ENCODE measurements around the gene ELMOD1. TPM values are rescaled to one million over a fixed set of nuclear protein-coding genes. Genes with fewer than 3 reads are reported as not detected.

ELMOD1 gene
- total and polyA plus RNA-seq, 9 donors: 0.17 to 0.69 (median 0.24) TPM; not detected in 3

DNA sequence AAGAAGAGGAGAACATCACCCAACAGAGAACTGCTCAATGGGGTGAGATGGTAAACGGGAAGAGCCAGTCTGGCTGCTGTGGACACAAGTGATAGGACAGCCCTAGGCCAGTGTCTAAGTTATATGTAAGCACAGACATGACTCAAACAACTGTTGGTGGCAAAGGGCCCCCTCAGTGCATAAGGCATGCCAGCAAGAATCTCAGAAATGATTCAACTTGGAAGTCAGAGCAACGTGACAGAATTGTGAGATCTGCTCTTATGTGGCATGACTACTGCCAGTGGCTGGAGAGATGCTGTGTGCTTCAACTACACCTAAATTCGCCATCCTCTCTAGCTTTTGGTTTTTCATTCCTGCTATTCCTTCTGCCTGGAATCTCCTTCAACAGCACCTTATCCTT is 113.5 kb downstream of the ELMOD1 start:
- Histone ChIP-seq H3K36me3 (no peaks in the 10 kb centered on the region), H3K4me3 (no peak overlapping the region), H3K9me3 (no peaks in the 10 kb centered on the region), H3K27ac (no peak overlapping the region), H3K4me1 (ENCODE audit: insufficient read depth) (no peaks in the 10 kb centered on the region), H3K27me3 (no peaks in the 10 kb centered on the region)
- TF ChIP-seq, protein P1, sequence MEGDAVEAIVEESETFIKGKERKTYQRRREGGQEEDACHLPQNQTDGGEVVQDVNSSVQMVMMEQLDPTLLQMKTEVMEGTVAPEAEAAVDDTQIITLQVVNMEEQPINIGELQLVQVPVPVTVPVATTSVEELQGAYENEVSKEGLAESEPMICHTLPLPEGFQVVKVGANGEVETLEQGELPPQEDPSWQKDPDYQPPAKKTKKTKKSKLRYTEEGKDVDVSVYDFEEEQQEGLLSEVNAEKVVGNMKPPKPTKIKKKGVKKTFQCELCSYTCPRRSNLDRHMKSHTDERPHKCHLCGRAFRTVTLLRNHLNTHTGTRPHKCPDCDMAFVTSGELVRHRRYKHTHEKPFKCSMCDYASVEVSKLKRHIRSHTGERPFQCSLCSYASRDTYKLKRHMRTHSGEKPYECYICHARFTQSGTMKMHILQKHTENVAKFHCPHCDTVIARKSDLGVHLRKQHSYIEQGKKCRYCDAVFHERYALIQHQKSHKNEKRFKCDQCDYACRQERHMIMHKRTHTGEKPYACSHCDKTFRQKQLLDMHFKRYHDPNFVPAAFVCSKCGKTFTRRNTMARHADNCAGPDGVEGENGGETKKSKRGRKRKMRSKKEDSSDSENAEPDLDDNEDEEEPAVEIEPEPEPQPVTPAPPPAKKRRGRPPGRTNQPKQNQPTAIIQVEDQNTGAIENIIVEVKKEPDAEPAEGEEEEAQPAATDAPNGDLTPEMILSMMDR (IDR thresholded peaks at IDR 0.05): no peak
- TF ChIP-seq POLR2A (IDR thresholded peaks at IDR 0.05) (no peak), EP300 (IDR thresholded peaks at IDR 0.05) (no peak)
- DNase-seq: no peak
- intact Hi-C loops (cut with DNase I): no loop called here
- WGBS, 3 donors: 74 to 89% (median 80%) methylated on average over 3 of the region's 3 CpGs

DNA sequence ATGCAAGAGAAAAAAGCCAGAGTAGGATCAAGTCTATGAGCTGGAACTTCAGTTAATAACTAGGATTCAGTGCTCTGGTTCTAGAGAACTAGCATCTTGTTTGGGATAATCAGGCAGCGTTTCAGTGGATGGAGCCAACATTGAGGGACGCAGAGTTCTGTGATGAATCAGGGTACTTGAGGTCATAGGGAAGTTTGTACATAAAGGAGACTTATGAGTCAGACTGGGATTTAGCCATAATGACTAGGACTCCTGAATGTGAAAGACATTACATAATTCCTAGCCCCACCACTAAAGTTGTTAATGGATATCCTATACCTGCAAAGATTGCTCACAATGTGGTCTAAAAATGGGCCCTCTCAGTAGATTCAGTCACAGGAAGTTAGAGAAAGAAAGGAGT is 114.1 kb downstream of the ELMOD1 start:
- intact Hi-C loops (cut with DNase I): no loop called here
- H3K27me3 ChIP-seq: no peaks in the 10 kb centered on the region
- no peak overlapping the region for H3K27ac ChIP-seq
- TF ChIP-seq EP300 (IDR thresholded peaks at IDR 0.05): no peak
- TF ChIP-seq POLR2A (IDR thresholded peaks at IDR 0.05): no peak
- TF ChIP-seq, protein P1 (IDR thresholded peaks at IDR 0.05): no peak
- no peaks in the 10 kb centered on the region for H3K4me1 ChIP-seq (ENCODE audit: insufficient read depth)
- H3K9me3 ChIP-seq: no peaks in the 10 kb centered on the region
- no peaks in the 10 kb centered on the region for H3K36me3 ChIP-seq
- 62 to 81% (median 70%) methylated on average over 2 of the region's 2 CpGs for WGBS, 3 donors
- no peak overlapping the region for H3K4me3 ChIP-seq
- no peak for DNase-seq

DNA sequence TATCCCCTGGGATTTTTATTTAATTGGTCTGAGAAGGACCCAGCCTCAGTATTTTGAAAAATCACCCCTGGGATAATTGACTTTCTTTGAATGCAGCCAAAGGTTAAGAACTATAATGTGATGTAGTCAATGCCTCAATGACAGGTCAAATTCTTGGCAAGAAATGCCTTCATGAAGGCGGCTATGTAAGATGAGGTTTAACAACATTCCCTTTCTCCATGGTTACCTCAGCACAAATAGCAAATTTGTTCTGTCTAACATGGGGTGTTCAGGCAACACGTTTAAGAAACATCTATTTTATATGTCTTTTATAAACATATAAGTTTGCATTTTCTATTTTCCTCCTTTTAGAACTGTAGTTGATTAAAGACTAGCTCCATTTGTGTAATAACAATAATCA is 115.6 kb downstream of the ELMOD1 start:
- TF ChIP-seq EP300 (IDR thresholded peaks at IDR 0.05) (no peak), POLR2A (IDR thresholded peaks at IDR 0.05) (no peak)
- TF ChIP-seq, protein P1 (IDR thresholded peaks at IDR 0.05): no peak
- no peaks in the 10 kb centered on the region for H3K36me3 ChIP-seq
- H3K9me3 ChIP-seq: no peaks in the 10 kb centered on the region
- H3K4me3 ChIP-seq: no peak overlapping the region
- H3K4me1 ChIP-seq (ENCODE audit: insufficient read depth): no peaks in the 10 kb centered on the region
- no peak for DNase-seq
- H3K27ac ChIP-seq: no peak overlapping the region
- intact Hi-C loops (cut with DNase I): no loop called here
- H3K27me3 ChIP-seq: no peaks in the 10 kb centered on the region
- 30 to 40% (median 38%) methylated on average over 2 of the region's 2 CpGs for WGBS, 3 donors

- WGBS, 3 donors: 76 to 85% (median 80%) methylated on average over 3 of the region's 3 CpGs
- intact Hi-C loops (cut with DNase I): no loop called here
- no peaks in the 10 kb centered on the region for H3K36me3 ChIP-seq
- TF ChIP-seq, protein P1 (IDR thresholded peaks at IDR 0.05): no peak
- TF ChIP-seq POLR2A (IDR thresholded peaks at IDR 0.05): no peak
- no peak for TF ChIP-seq EP300 (IDR thresholded peaks at IDR 0.05)
- no peaks in the 10 kb centered on the region for H3K4me1 ChIP-seq (ENCODE audit: insufficient read depth)
- no peak overlapping the region for H3K27ac ChIP-seq
- DNase-seq: no peak
- H3K9me3 ChIP-seq: no peaks in the 10 kb centered on the region
- no peaks in the 10 kb centered on the region for H3K27me3 ChIP-seq
- no peak overlapping the region for H3K4me3 ChIP-seq
Measured at GRCh38 chr11:107707215-107707671, 116.3 kb downstream of the ELMOD1 start.

All from ovary (tissue), 9 donors.